Right hindlimb (tissue), 1 donor: ENCODE measurements around the gene TMTC2.
"Not testable (repeated sequence)": the region's sequence is repeated elsewhere in the genome, so short reads cannot be mapped to it uniquely, and the experiment has no call there.

ENCODE experiments used
- DNase-seq: peaks from one replicate; pipeline ENCODE4 v3.0.0-alpha.2; 2018

TMTC2 gene

GRCh38 chr12:82728710-82729109 is 42.0 kb downstream of the TMTC2 start:
- DNase-seq = no peak

- DNase-seq = no peak
Observed at GRCh38 chr12:82730953-82731459, 44.3 kb downstream of the TMTC2 start.

GRCh38 chr12:82740129-82741000 is 53.7 kb downstream of the TMTC2 start:
- no peak for DNase-seq

GRCh38 chr12:82745063-82745674 is 58.5 kb downstream of the TMTC2 start:
- no peak for DNase-seq

DNA sequence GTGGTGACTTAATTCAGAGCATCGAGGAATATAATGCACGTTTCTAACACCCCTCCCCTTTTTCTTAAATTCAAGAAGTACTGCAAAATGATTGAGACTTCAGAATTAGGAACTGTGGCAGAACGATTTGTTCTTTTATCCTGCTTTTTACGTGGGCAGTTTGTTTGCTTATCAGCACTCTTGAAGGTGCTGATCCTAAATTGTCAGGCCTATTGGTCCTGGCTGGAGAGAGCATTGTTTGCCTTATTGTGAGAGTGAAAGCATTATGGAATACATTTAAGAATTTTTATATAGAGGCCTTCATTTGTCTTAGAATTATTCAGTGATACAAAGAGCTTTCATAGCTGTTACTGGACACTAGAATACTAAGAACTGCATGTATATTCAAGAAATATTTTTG is 59.1 kb downstream of the TMTC2 start:
- no peak for DNase-seq

GRCh38 chr12:82746668-82747067 is 60.0 kb downstream of the TMTC2 start:
- no peak for DNase-seq

DNA sequence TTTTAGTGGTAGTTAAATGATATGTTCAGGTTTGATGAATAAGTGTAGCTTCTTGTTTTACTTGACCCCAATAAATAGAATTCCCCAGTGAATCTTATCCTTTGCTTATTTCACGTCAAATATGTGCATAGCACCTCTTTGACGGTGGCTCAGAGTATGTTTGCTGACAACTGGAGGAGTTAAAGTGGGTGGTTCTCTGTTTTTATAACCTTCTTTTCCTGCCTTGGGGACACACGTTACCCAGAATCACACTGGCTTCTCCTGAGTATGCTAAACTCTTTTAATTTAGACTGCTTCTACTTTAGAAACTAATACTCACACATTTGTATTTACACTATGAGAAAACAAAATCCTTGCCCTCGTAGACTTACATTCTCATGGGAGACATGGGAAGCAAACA is 62.3 kb downstream of the TMTC2 start:
- DNase-seq = no peak

DNA sequence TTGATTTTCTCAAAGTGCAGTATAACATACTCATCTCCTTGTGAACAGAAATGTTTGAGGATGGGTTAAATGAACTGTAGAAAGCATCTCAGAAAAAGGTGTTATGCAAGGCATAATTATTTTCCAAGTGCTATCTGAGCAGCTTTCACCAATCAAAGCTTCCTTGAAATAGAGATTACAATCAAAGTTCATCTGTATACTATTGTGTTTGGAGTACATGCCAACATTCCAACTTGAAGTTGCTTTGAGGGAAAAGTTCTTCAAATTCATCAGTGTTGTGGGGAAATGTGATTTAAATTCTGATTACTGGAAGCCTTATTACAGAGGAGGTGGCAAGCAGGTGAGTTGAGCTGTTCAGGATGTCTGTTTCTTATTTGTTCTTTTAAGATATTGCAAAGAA is 68.2 kb downstream of the TMTC2 start:
- no peak for DNase-seq

GRCh38 chr12:82756303-82756702 is 69.6 kb downstream of the TMTC2 start:
- no peak for DNase-seq

- DNase-seq = no peak
Observed at GRCh38 chr12:82757059-82757458, 70.4 kb downstream of the TMTC2 start.

- DNase-seq = no peak
Observed at GRCh38 chr12:82757656-82758055, 71.0 kb downstream of the TMTC2 start.

GRCh38 chr12:82758749-82759330 is 72.1 kb downstream of the TMTC2 start:
- DNase-seq = no peak

DNA sequence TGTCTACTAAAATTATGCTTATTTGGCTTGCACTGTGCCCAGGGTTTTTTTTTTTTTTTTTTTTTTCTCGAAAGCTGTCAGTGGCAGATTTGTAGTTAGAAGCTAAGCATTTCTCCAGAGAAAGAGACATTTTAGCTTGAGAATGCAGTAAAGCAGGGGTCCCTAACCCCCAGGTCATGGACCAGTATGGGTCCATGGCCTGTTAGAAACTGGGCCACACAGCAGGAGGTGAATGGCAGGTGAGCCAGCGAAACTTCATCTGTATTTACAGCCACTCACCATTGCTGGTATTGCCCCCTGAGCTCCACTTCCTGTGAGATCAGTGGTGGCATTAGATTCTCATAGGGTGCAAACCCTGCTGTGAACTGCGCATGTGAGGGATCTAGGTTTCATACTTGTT is 73.7 kb downstream of the TMTC2 start:
- no peak for DNase-seq

- DNase-seq = not testable (repeated sequence)
Observed at GRCh38 chr12:82765206-82765605, 78.5 kb downstream of the TMTC2 start.

DNA sequence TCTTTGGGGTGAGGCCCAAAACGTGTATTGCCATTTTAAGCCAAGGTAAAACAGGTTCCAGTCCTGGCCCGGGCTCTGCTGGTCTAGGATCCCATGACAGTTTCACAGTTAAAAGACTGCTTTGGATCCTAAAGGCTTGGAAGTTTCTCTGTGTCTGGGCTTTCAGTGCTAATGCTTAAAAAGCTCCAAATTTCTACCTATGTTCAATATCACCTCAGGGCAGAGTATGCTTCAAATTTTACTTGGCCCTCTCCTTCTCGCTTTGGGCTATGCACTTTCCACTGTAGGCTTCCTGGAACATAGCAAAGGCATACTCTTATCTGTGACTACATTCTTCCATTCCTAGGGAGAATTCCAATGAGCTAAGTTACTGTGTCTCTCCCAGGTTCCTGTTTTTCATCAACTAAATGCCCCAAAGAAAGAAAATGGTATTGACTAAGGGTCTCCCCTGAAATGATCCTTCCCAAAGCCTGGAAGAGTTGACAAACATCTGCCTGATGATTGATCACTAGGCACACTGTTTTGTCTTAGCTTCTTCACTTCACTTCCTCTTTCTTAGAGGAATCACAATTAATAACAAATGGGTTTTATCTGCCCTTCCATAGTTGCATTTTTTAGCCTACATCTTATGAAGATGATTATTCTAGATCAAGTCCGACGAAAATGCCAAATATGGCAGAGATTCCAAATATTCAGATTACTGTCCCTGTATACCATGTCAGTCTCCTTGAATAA is 79.4 kb downstream of the TMTC2 start:
- DNase-seq = no peak

GRCh38 chr12:82774666-82775065 is 88.0 kb downstream of the TMTC2 start:
- no peak for DNase-seq

DNA sequence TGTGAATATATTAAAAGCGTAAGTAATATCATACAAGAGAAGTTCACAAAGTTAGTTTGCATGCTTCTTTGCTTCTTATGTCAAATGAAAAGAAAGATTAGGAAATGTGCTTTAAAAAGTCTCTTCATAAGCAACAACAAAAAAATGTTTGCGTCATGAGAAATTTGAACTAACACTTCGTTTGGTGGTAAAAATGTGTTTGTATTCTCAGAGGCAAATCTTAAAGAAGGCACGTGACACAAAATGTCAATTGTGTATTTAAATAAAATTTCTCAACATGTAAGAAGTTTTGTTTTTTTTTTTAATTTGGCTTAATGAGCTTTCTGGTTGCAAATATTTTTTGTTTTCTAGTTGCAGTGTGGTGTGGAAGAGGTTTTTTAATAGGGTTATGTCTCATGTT is 93.8 kb downstream of the TMTC2 start:
- no peak for DNase-seq

- DNase-seq = no peak
Observed at GRCh38 chr12:82781309-82781997, 94.7 kb downstream of the TMTC2 start.

DNA sequence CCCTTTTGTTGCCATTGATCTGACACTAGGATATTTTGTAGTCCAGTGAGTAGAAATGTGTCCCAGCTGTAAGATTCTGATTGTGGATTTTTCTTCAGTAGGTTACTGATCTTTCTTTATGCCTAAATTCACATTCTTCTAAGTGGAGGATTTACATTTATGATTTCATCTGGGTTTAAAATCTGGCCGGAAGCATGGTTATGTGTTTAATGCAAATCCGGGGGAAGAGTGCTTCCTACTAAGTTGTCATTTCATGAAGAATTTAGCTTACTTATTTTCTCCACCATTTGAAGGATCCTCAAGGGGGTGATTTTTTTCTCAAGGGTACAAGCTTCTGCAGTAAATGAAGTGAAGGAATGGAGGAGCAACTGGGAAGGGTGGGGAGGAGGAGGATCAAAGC is 96.7 kb downstream of the TMTC2 start:
- no peak for DNase-seq

- DNase-seq = no peak
Observed at GRCh38 chr12:82787016-82787415, 100.3 kb downstream of the TMTC2 start.

- no peak for DNase-seq
Observed at GRCh38 chr12:82788594-82788993, 101.9 kb downstream of the TMTC2 start.

GRCh38 chr12:82789674-82790073 is 103.0 kb downstream of the TMTC2 start:
- DNase-seq = no peak
